OCI-LY3 (cell line): ENCODE measurements around the gene UBE2D1.

Experiments
- H2AFZ ChIP-seq: fragments of 200-600, 300-600 bp; shearing (Covaris generic); 2 replicates; pipeline ENCODE4 v1.6.0; 2014; ENCODE audit warnings: antibody characterized with exemption, low read depth, low read length
- H3K27ac ChIP-seq: fragments of 200-600, 300-600 bp; sonication (generic); 2 replicates; pipeline ENCODE4 v1.5.1; 2014; ENCODE audit warnings: mild to moderate bottlenecking, low read length, moderate library complexity, mixed read lengths
- H3K27me3 ChIP-seq: fragments of 200-600, 300-600 bp; sonication (generic); 2 replicates; pipeline ENCODE4 v1.6.1; 2014; ENCODE audit warnings: low read depth, low read length, mixed read lengths
- H3K36me3 ChIP-seq: fragments of 200-600, 300-600 bp; sonication (generic); replicated peaks from 2 replicates; pipeline ENCODE3; 2014; ENCODE audit warnings: low read depth, low read length, mixed read lengths
- H3K4me1 ChIP-seq: fragments of 300-600, 200-600 bp; sonication (generic); 2 replicates; pipeline ENCODE4 v1.6.1; 2014; ENCODE audit warnings: low read length, mixed read lengths
- H3K4me2 ChIP-seq: fragments of 200-600, 300-600 bp; sonication (generic); 2 replicates; pipeline ENCODE4 v1.6.1; 2014; ENCODE audit warnings: low read length, mixed read lengths
- H3K4me3 ChIP-seq: fragments of 300-600, 200-600 bp; sonication (generic); 2 replicates; pipeline ENCODE4 v1.5.1; 2014; ENCODE audit warnings: antibody characterized with exemption, mild to moderate bottlenecking, low read length, moderate library complexity
- H3K79me2 ChIP-seq: fragments of 300-600, 200-600 bp; shearing (Covaris generic); 2 replicates; pipeline ENCODE4 v1.6.1; 2014; ENCODE audit warnings: mild to moderate bottlenecking, low read length, mixed read lengths
- H3K9ac ChIP-seq: fragments of 300-600, 200-600 bp; shearing (Covaris generic); 2 replicates; pipeline ENCODE4 v1.6.0; 2014; ENCODE audit warnings: mild to moderate bottlenecking, low read length, moderate library complexity
- H3K9me3 ChIP-seq: fragments of 200-600, 300-600 bp; shearing (Covaris generic); 2 replicates; pipeline ENCODE4 v1.6.1; 2014; ENCODE audit warnings: low read length, mixed read lengths; ENCODE audit not compliant: insufficient read depth
- H4K20me1 ChIP-seq: fragments of 200-600, 300-600 bp; sonication (generic); 2 replicates; pipeline ENCODE4 v1.6.1; 2016; ENCODE audit warnings: low read length, mixed read lengths; ENCODE audit not compliant: insufficient read depth
- CTCF ChIP-seq: fragments of 200-600, 300-600 bp; sonication (generic); IDR thresholded peaks from 2 replicates; pipeline ENCODE4 v1.5.1; 2014; ENCODE audit warnings: antibody characterized with exemption, low read length, low read depth
- EZH2phosphoT487 ChIP-seq: fragments of 200-600 bp; shearing (Covaris generic); IDR thresholded peaks from 2 replicates; pipeline ENCODE4 v1.6.1; 2018; ENCODE audit warnings: antibody characterized with exemption, mixed run types, low read depth

UBE2D1 gene

DNA sequence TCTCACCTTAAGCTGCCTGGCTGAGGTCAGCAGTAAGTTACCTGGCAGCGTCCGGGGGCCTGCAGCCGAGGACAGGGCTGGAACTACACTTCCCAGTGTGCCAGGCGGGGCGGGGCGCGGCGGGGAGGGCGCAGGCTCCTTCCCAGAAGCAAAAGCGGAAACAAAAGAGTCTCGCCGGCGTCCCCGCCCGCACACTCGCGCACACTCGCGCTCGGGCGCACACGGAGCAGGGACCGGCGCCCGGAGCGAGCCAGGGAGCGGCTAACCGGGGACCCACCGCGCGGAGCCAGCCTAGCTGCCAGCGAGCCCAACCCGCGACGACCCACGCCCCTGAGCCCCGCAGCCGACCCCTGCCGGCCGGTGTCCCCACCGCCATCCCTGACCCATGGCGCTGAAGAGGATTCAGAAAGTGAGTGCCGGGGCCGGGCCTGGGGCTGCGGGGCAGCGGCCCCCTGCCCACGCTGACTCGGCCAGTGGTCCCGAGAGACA is at the start of gene UBE2D1:
Gene UBE2D1 (plus strand): TSS at position 190 of the 489 bp plus-strand sequence. CDS start 196 bp downstream, at position 386.
- Histone ChIP-seq H3K4me1 (peaks cover 8% of the 10 kb centered on the region), H3K9me3 (no peaks in the 10 kb centered on the region), H3K27ac (no peak within 1 kb of the TSS), H3K4me2 (peak within 1 kb of the TSS; percentile 93), H4K20me1 (no peaks in the 10 kb centered on the region), H3K27me3 (no peaks in the 10 kb centered on the region), H2AFZ (peak within 1 kb of the TSS; percentile 98), H3K9ac (peak within 1 kb of the TSS; percentile 94), H3K36me3 (no peaks in the 10 kb centered on the region), H3K79me2 (peaks cover 21% of the 10 kb centered on the region), H3K4me3 (peak within 1 kb of the TSS; percentile 99)
- TF ChIP-seq EZH2phosphoT487: no peak
- TF ChIP-seq CTCF: no peak

- no peaks in the 10 kb centered on the region for H3K4me1 ChIP-seq
- no peaks in the 10 kb centered on the region for H3K9me3 ChIP-seq
- no peak overlapping the region for H3K4me2 ChIP-seq
- TF ChIP-seq CTCF: peak; percentile 68
- TF ChIP-seq EZH2phosphoT487: no peak
- H3K9ac ChIP-seq: no peak overlapping the region
- H2AFZ ChIP-seq: no peak overlapping the region
- H3K79me2 ChIP-seq: no peaks in the 10 kb centered on the region
- no peak overlapping the region for H3K27ac ChIP-seq
- H3K27me3 ChIP-seq: no peaks in the 10 kb centered on the region
- H3K36me3 ChIP-seq: no peaks in the 10 kb centered on the region
- no peaks in the 10 kb centered on the region for H4K20me1 ChIP-seq
- H3K4me3 ChIP-seq: no peak overlapping the region
These were observed 43.1 kb upstream of the UBE2D1 start for GRCh38 chr10:58291538-58292174.

DNA sequence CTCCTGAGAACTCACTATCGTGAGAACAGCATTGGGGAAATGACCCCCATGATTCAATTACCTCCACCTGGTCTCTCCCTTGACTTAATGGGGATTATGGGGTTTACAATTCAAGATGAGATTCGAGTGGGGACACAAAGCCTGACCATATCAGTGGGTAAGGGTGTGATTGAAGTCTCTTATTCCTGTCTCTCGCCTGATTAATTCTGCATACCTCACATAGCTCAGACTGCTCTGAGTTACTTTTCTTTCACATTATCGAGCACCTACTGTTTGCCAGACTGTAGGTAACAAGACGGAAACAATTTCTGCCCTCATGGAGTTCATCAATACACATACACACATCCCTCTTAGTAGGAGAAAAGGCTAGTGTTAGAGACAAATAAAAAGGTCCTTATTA is 40.8 kb upstream of the UBE2D1 start:
- Histone ChIP-seq H3K27me3 (no peaks in the 10 kb centered on the region), H2AFZ (no peak overlapping the region), H3K9me3 (no peaks in the 10 kb centered on the region), H3K36me3 (no peaks in the 10 kb centered on the region), H3K9ac (no peak overlapping the region), H3K4me3 (no peak overlapping the region), H3K4me1 (no peaks in the 10 kb centered on the region), H3K4me2 (no peak overlapping the region), H3K27ac (no peak overlapping the region), H4K20me1 (no peaks in the 10 kb centered on the region), H3K79me2 (no peaks in the 10 kb centered on the region)
- TF ChIP-seq CTCF (no peak), EZH2phosphoT487 (no peak)

DNA sequence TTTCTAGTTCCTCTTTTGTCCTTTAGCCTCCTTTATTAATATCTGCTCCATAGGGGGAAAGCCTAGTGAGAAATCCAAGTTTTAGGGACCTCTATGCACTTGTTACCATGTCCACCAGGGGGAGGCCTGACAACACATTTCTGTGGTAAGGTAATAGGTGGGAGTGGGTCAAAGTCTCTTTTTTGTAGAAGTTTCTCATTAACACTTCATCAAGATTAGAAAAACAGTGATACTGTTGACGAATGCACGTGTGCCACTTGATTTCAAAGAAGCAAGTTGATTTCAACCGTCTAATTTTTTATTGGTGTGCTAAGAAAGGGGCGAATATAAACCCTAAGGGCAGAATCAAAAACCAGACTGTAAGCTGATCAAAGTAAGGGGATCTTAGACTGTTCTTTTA is 35.2 kb upstream of the UBE2D1 start:
- H3K79me2 ChIP-seq: no peaks in the 10 kb centered on the region
- no peak overlapping the region for H3K27ac ChIP-seq
- H3K9ac ChIP-seq: no peak overlapping the region
- H2AFZ ChIP-seq: no peak overlapping the region
- H3K9me3 ChIP-seq: no peaks in the 10 kb centered on the region
- TF ChIP-seq EZH2phosphoT487 (no peak), CTCF (peak; percentile 81)
- H3K4me3 ChIP-seq: no peak overlapping the region
- no peaks in the 10 kb centered on the region for H3K36me3 ChIP-seq
- H3K4me1 ChIP-seq: no peaks in the 10 kb centered on the region
- no peaks in the 10 kb centered on the region for H4K20me1 ChIP-seq
- no peak overlapping the region for H3K4me2 ChIP-seq
- H3K27me3 ChIP-seq: no peaks in the 10 kb centered on the region
